ENCODE data around the gene FLYWCH1. TPM values are rescaled to one million over a fixed set of nuclear protein-coding genes. Genes with fewer than 3 reads are reported as not detected.

The FLYWCH1 gene
- total RNA-seq, 1 donor from 2014 or later = 63.9 TPM

GRCh38 chr16:2967211-2967631 lies 55.5 kb downstream of the FLYWCH1 start:
- Mint-ChIP-seq H3K36me3 (ENCODE audit: low read depth) (peaks cover 14% of the 10 kb centered on the region), H3K4me3 (no peak overlapping the region), H3K27me3 (peaks cover 23% of the 10 kb centered on the region), H3K27ac (no peak overlapping the region), H3K4me1 (peaks cover 25% of the 10 kb centered on the region), H3K9me3 (no peaks in the 10 kb centered on the region)
- peak; percentile 61 for DNase-seq
- intact Hi-C loops (cut with micrococcal nuclease) = no loop called here

DNA sequence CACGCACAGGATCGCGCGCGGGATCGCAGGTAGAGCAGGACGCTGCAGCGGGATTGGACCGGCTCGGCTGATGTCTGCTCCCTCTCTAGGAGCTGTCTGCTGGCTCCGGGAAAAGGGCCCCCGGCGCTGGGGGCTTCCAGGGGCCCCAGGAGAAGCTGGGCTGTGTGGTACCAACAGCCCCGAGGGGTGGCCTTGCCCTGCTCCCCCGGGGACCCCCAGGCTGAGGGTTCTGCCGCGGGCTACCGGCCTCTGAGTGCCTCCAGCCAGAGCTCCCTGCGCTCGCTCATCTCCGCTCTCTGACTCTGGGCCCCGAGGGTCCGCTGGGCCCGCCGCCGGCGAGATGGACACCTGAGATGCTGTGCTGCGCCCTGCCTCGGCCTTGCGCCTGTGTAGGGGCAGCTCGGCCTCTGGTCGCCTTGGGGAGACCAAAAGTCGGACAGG lies 56.0 kb downstream of the FLYWCH1 start:
- peaks cover 23% of the 10 kb centered on the region for H3K27me3 Mint-ChIP-seq
- no peaks in the 10 kb centered on the region for H3K9me3 Mint-ChIP-seq
- DNase-seq = no peak
- H3K4me3 Mint-ChIP-seq = peak overlapping the region; percentile 68
- H3K36me3 Mint-ChIP-seq (ENCODE audit: low read depth) = peaks cover 17% of the 10 kb centered on the region
- peak overlapping the region; percentile 25 for H3K27ac Mint-ChIP-seq
- intact Hi-C loops (cut with micrococcal nuclease) = no loop called here
- H3K4me1 Mint-ChIP-seq = peaks cover 26% of the 10 kb centered on the region

DNA sequence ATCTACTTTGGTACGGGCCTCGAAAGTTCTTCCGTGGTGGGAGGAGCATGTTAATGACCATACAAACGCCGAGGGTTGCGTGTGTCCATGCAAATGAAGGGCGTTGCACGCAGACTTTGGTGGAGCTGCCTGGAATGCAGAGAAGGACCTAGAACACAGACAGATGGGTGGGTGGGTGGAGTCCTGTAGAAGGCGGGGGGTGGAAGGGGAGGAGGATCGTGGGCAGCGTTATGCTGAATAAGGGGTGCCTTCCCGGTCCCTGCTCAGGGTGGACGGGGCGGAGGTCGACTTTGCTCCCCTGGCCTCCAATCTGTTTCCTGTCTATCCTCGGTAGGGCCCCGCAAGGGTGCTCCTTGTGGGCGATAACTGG lies 56.6 kb downstream of the FLYWCH1 start:
- peak overlapping the region; percentile 68 for H3K4me3 Mint-ChIP-seq
- H3K27ac Mint-ChIP-seq = peak overlapping the region; percentile 47
- H3K36me3 Mint-ChIP-seq (ENCODE audit: low read depth) = peaks cover 17% of the 10 kb centered on the region
- no peaks in the 10 kb centered on the region for H3K9me3 Mint-ChIP-seq
- intact Hi-C loops (cut with micrococcal nuclease) = no loop called here
- no peak for DNase-seq
- H3K4me1 Mint-ChIP-seq = peaks cover 26% of the 10 kb centered on the region
- peaks cover 21% of the 10 kb centered on the region for H3K27me3 Mint-ChIP-seq

DNA sequence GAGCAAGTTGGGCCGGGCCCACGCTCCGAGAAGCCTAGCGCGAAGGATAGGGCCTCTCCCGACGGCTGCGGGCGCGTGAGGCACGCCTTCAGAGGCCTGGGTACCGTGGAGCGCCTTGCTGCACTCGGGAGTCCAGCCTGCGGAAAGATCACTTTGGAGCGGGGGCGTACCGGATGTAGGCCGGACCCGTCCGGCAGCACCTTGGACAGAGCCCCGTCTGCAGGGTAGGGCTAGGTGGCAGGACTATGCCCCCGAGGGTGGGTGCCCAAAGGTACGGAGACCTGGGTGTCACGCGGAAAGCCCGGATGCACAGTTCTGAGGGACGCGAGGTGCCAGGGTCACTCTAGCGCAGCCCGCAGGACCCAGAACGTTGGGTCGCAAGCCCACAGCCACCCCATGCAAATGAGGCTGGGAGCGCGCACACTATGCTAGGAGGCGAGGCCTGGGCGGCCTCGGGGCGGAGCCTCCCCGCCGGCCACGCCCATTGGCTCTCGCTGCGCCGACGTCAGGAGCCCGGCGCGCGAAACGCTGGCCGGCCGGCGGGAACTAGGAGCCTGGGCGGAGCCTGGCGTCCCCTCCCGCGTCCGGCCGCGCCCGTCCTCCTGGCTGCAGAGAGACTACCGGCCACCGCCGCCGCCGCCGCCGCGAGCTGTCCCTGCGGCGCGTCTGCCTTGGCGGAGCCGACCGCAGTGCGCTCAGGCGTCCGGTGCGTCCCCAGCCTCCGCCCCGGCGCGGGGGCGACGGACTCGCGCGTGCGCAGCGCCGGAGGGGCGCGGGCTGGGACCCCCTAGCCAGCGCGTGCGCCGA lies 57.2 kb downstream of the FLYWCH1 start, which contains the start of gene PAQR4:
Gene PAQR4, plus strand, starts transcription at position 611 of the 807 bp plus-strand sequence. CDS start 327 bp downstream, outside the sequence.
- peak within 1 kb of the TSS; percentile 84 for H3K4me3 Mint-ChIP-seq
- peak; percentile 97 for DNase-seq
- peaks cover 17% of the 10 kb centered on the region for H3K36me3 Mint-ChIP-seq (ENCODE audit: low read depth)
- H3K4me1 Mint-ChIP-seq = peaks cover 23% of the 10 kb centered on the region
- no peaks in the 10 kb centered on the region for H3K9me3 Mint-ChIP-seq
- H3K27ac Mint-ChIP-seq = peak within 1 kb of the TSS; percentile 76
- peaks cover 18% of the 10 kb centered on the region for H3K27me3 Mint-ChIP-seq
- intact Hi-C loops (cut with micrococcal nuclease) = no loop called here

DNA sequence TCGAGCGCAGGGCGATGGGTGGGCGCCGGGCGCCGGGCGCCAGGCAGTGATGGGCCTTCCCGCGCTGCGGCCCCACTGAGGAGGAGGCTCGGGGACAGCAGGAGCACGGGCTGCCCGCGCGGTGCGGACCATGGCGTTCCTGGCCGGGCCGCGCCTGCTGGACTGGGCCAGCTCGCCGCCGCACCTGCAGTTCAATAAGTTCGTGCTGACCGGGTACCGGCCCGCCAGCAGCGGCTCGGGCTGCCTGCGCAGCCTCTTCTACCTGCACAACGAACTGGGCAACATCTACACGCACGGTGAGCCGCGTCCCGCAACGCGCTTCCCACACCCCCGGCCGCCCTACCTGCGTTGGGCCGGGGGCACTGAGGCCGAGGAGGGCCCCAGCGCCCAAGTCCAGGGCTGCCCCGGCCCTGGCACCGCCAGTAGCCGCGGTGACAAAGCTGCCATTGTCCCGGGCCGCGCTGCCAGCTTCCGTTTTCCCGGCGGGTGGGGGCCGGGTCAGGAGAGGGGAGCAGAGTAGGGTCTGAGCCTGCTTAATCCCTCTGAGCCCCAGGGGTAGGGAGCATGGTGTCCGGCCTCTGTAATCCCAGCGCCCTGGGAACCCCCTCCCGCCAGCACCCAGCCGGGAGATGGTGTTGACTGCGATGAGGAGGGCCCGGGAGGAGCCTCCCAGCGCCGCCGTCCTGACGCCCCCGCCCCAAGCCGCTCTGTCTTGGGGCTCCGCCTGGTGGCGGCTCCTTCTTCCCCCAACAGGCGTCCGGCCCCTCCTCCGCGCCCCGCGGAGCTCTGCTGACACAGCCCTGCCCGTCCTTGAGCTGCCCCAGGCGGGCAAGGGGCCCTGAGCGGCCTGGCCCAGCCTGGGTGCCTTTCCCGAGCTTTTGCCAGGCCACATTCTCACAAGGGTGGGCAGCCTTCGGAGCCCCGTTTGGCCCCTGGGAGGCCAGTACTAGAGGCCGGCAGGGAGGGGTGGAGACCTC lies 58.1 kb downstream of the FLYWCH1 start:
- intact Hi-C loops (cut with micrococcal nuclease) = loop anchor here (1.0 to 2.0 kb wide), 2 partner anchors 10 to 51 kb away; partner anchors contain the start of genes PKMYT1 and TNFRSF12A
- H3K36me3 Mint-ChIP-seq (ENCODE audit: low read depth) = peaks cover 19% of the 10 kb centered on the region
- H3K9me3 Mint-ChIP-seq = no peaks in the 10 kb centered on the region
- H3K4me1 Mint-ChIP-seq = peaks cover 21% of the 10 kb centered on the region
- peaks cover 14% of the 10 kb centered on the region for H3K27me3 Mint-ChIP-seq
- H3K4me3 Mint-ChIP-seq = peak overlapping the region; percentile 84
- DNase-seq = peak; percentile 95
- peak overlapping the region; percentile 76 for H3K27ac Mint-ChIP-seq

- DNase-seq = no peak
- intact Hi-C loops (cut with micrococcal nuclease) = loop anchor here (1.0 to 2.0 kb wide), 2 partner anchors 10 to 50 kb away; partner anchors contain the start of genes PKMYT1 and TNFRSF12A
- Mint-ChIP-seq H3K27me3 (peaks cover 10% of the 10 kb centered on the region), H3K9me3 (no peaks in the 10 kb centered on the region), H3K36me3 (ENCODE audit: low read depth) (peaks cover 19% of the 10 kb centered on the region), H3K27ac (peak overlapping the region; percentile 45), H3K4me3 (peak overlapping the region; percentile 84), H3K4me1 (peaks cover 21% of the 10 kb centered on the region)
Measured at GRCh38 chr16:2970563-2970962, 58.8 kb downstream of the FLYWCH1 start.

DNA sequence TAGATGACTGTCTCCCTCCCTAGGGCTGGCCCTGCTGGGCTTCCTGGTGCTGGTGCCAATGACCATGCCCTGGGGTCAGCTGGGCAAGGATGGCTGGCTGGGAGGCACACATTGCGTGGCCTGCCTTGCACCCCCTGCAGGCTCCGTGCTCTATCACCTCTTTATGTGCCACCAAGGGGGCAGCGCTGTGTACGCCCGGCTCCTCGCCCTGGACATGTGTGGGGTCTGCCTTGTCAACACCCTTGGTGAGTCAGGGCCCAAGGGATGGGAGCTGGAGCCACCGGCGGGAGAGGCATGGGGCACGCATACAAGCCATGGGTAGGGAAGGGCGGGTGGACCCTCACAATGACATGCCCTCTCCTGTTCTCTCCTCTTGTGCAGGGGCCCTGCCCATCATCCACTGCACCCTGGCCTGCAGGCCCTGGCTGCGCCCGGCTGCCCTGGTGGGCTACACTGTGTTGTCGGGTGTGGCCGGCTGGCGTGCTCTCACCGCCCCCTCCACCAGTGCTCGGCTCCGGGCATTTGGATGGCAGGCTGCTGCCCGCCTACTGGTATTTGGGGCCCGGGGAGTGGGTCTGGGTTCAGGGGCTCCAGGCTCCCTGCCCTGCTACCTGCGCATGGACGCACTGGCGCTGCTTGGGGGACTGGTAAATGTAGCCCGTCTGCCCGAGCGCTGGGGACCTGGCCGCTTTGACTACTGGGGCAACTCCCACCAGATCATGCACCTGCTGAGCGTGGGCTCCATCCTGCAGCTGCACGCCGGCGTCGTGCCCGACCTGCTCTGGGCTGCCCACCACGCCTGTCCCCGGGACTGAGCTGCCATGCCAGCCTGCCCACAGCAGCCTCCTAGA lies 59.6 kb downstream of the FLYWCH1 start:
- H3K27me3 Mint-ChIP-seq = peaks cover 7% of the 10 kb centered on the region
- intact Hi-C loops (cut with micrococcal nuclease) = loop anchor here (2.0 kb wide), 1 partner anchor 49 kb away; the partner anchor contains the start of gene TNFRSF12A
- peaks cover 21% of the 10 kb centered on the region for H3K4me1 Mint-ChIP-seq
- DNase-seq = no peak
- H3K36me3 Mint-ChIP-seq (ENCODE audit: low read depth) = peaks cover 21% of the 10 kb centered on the region
- no peaks in the 10 kb centered on the region for H3K9me3 Mint-ChIP-seq
- H3K27ac Mint-ChIP-seq = peak overlapping the region; percentile 45
- peak overlapping the region; percentile 84 for H3K4me3 Mint-ChIP-seq

DNA sequence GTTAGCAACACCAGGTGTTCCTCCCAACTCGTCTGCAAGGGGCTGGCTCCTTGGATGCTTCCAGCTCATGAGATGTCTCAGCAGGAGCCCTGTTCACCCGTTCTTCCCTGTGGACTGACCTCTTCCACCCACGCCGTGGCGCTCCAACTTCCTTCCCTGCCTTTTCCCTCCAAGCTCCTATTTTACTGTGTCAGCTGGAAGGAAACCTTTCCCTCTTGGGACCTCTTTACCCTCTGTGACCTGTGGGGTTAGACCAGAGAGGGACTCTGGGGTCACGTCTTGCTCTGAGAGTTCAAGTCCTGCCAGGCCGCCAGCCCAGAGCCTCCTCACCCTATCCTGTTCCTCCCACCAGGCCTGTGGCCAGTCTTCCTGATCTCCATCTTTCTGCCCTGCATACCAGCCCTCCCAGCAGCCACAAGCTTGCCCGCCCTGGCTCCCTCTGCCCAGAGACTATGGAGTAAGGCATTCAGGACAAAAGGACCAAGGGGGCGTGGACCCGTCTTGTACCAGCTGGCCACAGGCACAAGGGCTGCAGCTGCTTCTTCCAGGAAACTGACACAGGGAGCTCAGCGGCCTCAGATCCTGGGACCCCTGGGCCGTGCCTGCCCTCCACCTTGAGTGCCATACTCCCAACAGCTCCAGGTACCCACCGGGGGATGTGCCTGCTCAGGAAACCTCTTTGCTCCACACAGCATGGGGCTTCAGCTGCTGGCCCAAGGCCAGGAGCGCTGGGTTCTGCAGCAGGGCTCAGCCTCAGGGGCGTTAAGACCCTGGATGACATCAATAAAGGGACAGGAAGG lies 60.5 kb downstream of the FLYWCH1 start:
- intact Hi-C loops (cut with micrococcal nuclease) = loop anchor here (2.0 kb wide), 1 partner anchor 49 kb away; the partner anchor contains the start of gene TNFRSF12A
- Mint-ChIP-seq H3K36me3 (ENCODE audit: low read depth) (peaks cover 24% of the 10 kb centered on the region), H3K9me3 (no peaks in the 10 kb centered on the region), H3K27me3 (peaks cover 7% of the 10 kb centered on the region), H3K4me1 (peaks cover 23% of the 10 kb centered on the region), H3K4me3 (peak overlapping the region; percentile 24), H3K27ac (no peak overlapping the region)
- no peak for DNase-seq

- Mint-ChIP-seq H3K36me3 (ENCODE audit: low read depth) (peaks cover 25% of the 10 kb centered on the region), H3K27ac (no peak overlapping the region)
- intact Hi-C loops (cut with micrococcal nuclease) = no loop called here
Measured at GRCh38 chr16:2973093-2973492, 61.4 kb downstream of the FLYWCH1 start.

DNA sequence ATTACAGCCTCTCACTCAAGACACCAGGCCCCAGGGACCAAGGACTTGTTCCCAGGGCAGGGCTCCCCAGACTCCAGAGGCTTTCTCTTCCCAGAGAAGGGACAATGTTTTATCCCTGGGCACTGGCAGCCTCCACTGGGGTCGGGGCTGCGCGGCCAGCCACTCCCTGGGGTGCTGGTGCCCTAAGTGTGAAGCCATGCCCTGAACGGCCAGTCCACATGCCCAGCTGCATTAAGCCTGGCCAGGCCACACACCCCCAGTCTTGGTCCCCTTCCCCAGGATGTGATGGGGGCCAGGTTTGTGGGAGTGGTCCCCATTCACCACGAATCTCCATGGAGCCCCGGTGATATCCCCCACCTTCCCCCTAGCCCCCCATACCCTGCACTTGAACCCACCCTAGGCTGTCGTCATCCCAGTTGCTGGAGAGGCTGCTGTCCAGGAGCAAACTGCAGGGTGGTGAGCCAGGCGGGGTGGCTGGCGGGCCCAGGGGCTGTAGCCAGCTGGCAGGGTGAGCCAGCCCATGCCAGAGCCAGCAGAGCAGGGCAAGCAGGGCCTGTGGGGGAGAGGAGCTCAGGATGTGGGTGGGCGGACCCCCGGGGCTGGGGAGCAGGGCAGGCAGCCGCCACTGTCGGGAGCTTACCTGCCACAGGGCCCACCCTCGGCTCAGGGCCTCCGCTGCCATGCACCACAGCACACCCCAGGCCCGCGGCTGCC lies 62.0 kb downstream of the FLYWCH1 start:
- no peaks in the 10 kb centered on the region for H3K27me3 Mint-ChIP-seq
- intact Hi-C loops (cut with micrococcal nuclease) = no loop called here
- peaks cover 23% of the 10 kb centered on the region for H3K36me3 Mint-ChIP-seq (ENCODE audit: low read depth)
- no peak overlapping the region for H3K4me3 Mint-ChIP-seq
- no peak overlapping the region for H3K27ac Mint-ChIP-seq
- no peaks in the 10 kb centered on the region for H3K9me3 Mint-ChIP-seq
- peaks cover 20% of the 10 kb centered on the region for H3K4me1 Mint-ChIP-seq
- no peak for DNase-seq

More at GRCh38 chr16:2973093-2973492, 61.4 kb downstream of the FLYWCH1 start:
- Mint-ChIP-seq H3K4me1 (peaks cover 26% of the 10 kb centered on the region), H3K27me3 (peaks cover 4% of the 10 kb centered on the region), H3K9me3 (no peaks in the 10 kb centered on the region), H3K4me3 (no peak overlapping the region)
- DNase-seq = no peak

DNA sequence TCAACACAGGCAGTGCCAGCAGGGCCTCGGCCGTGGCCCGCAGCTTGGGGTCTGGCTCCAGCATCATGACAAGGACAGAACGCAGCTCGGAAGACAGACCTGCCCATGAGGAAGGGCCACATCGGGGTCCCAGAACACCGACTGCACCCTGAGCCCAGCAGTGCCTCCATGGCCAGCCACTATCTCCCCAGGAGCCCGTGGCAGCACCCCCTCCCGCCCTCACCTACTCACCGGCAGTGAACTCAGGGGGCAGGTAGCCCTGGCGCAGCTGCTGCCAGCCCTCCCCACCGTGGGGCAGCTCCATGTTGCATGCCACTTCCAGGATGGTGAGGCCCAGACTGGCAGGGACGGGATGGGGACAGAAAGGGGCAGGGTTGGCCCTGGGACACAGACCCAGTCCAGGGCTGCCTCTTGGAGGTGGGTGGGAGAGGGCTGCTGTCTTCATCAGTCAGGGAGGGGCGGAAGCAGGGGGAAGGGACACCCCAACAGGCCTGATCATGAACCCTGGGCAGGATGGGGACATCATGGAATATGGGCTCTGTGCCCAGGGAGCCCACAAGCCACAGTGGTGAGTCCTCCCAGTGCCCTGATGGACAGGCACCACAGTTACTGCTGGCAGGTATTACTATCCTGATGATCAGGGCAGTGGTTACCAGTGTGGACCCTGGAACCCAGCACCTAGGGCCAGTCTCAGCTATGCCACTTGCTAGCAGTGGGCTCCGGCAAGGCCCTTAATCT lies 62.8 kb downstream of the FLYWCH1 start:
- H3K9me3 Mint-ChIP-seq = no peaks in the 10 kb centered on the region
- no peak for DNase-seq
- no peaks in the 10 kb centered on the region for H3K27me3 Mint-ChIP-seq
- peaks cover 24% of the 10 kb centered on the region for H3K36me3 Mint-ChIP-seq (ENCODE audit: low read depth)
- H3K4me3 Mint-ChIP-seq = no peak overlapping the region
- no peak overlapping the region for H3K27ac Mint-ChIP-seq
- peaks cover 20% of the 10 kb centered on the region for H3K4me1 Mint-ChIP-seq
- intact Hi-C loops (cut with micrococcal nuclease) = no loop called here
